Measurements from ENCODE around the gene FOXB2.

Gene FOXB2

GRCh38 chr9:76984486-76984885, 35.0 kb upstream of the FOXB2 start:
- no CpG with 5 or more reads among the region's 4 CpGs for WGBS, 2 donors (ENCODE audit: extremely low coverage in 2 of 2, insufficient read length in 2 of 2, insufficient replicate concordance in 1 of 2)
- H3K9me3 ChIP-seq (replicated peaks in 1 of 2; ENCODE audit: control insufficient read depth in 2 of 2, insufficient read depth in 1 of 2, low read depth in 1 of 2, low read length in 2 of 2) = no peaks in the 10 kb centered on the region
- DNase-seq (ENCODE audit: low spot score) = no peak

GRCh38 chr9:76985581-76985980, 33.9 kb upstream of the FOXB2 start:
- H3K14ac ChIP-seq (ENCODE audit: low read length) = no peak overlapping the region
- H3K4me1 ChIP-seq (ENCODE audit: control insufficient read depth in 2 of 2, insufficient read depth in 1 of 2, low read depth in 1 of 2, low read length in 2 of 2) = no peaks in the 10 kb centered on the region
- H3K27me3 ChIP-seq (ENCODE audit: control insufficient read depth in 3 of 3, insufficient read depth in 3 of 3, low read depth in 1 of 3, low read length in 3 of 3) = no peaks in the 10 kb centered on the region
- no peak overlapping the region for H3K23ac ChIP-seq (ENCODE audit: low read depth, low read length, poor library complexity)
- H3K9ac ChIP-seq (ENCODE audit: low read depth, low read length, poor library complexity) = no peak overlapping the region
- no peak overlapping the region for H2BK12ac ChIP-seq (ENCODE audit: low read length)
- no peaks in the 10 kb centered on the region for H3K79me1 ChIP-seq (ENCODE audit: low read depth, low read length)
- WGBS, 2 donors (ENCODE audit: extremely low coverage in 2 of 2, insufficient read length in 2 of 2, insufficient replicate concordance in 1 of 2) = no CpG with 5 or more reads among the region's 5 CpGs
- H2BK120ac ChIP-seq (ENCODE audit: low read depth, low read length) = no peak overlapping the region
- H2BK15ac ChIP-seq (ENCODE audit: low read length) = no peak overlapping the region
- H3K9me3 ChIP-seq (replicated peaks in 1 of 2; ENCODE audit: control insufficient read depth in 2 of 2, insufficient read depth in 1 of 2, low read depth in 1 of 2, low read length in 2 of 2) = no peaks in the 10 kb centered on the region
- no peak overlapping the region for H2AK5ac ChIP-seq (ENCODE audit: low read depth, low read length)
- no peak overlapping the region for H4K91ac ChIP-seq (ENCODE audit: low read depth, low read length, poor library complexity)
- H3K4me3 ChIP-seq (ENCODE audit: low read length in 2 of 2) = peak overlapping the region in 1 of 2 donors; percentile 42
- H2AFZ ChIP-seq (ENCODE audit: low read length) = no peak overlapping the region
- H4K8ac ChIP-seq (ENCODE audit: low read depth, low read length) = no peak overlapping the region
- H2BK5ac ChIP-seq (ENCODE audit: low read length) = no peak overlapping the region
- no peak overlapping the region for H3K4me2 ChIP-seq (ENCODE audit: insufficient read depth, low read length, poor library complexity, severe bottlenecking)
- no peak overlapping the region for H3K4ac ChIP-seq (ENCODE audit: low read length)
- no peaks in the 10 kb centered on the region for H3K36me3 ChIP-seq (replicated peaks in 1 of 2; ENCODE audit: control insufficient read depth in 2 of 2, insufficient read depth in 2 of 2, low read length in 2 of 2)
- DNase-seq (ENCODE audit: low spot score) = no peak
- H3K27ac ChIP-seq (replicated peaks; ENCODE audit: low read length) = no peak overlapping the region
- no peak overlapping the region for H3K18ac ChIP-seq (ENCODE audit: low read length)

More at GRCh38 chr9:76984486-76984885, 35.0 kb upstream of the FOXB2 start:
- Histone ChIP-seq H2BK12ac (ENCODE audit: low read length) (no peak overlapping the region), H3K79me1 (ENCODE audit: low read depth, low read length) (no peaks in the 10 kb centered on the region), H2BK5ac (ENCODE audit: low read length) (no peak overlapping the region), H3K14ac (ENCODE audit: low read length) (no peak overlapping the region), H3K4me3 (ENCODE audit: low read length in 2 of 2) (no peak overlapping the region), H3K36me3 (replicated peaks in 1 of 2; ENCODE audit: control insufficient read depth in 2 of 2, insufficient read depth in 2 of 2, low read length in 2 of 2) (no peaks in the 10 kb centered on the region), H3K4ac (ENCODE audit: low read length) (no peak overlapping the region), H4K91ac (ENCODE audit: low read depth, low read length, poor library complexity) (no peak overlapping the region), H3K4me2 (ENCODE audit: insufficient read depth, low read length, poor library complexity, severe bottlenecking) (no peak overlapping the region), H2BK120ac (ENCODE audit: low read depth, low read length) (no peak overlapping the region), H3K4me1 (ENCODE audit: control insufficient read depth in 2 of 2, insufficient read depth in 1 of 2, low read depth in 1 of 2, low read length in 2 of 2) (no peaks in the 10 kb centered on the region), H3K18ac (ENCODE audit: low read length) (no peak overlapping the region), H3K23ac (ENCODE audit: low read depth, low read length, poor library complexity) (no peak overlapping the region), H3K9ac (ENCODE audit: low read depth, low read length, poor library complexity) (no peak overlapping the region), H2AFZ (ENCODE audit: low read length) (no peak overlapping the region), H4K8ac (ENCODE audit: low read depth, low read length) (no peak overlapping the region), H2AK5ac (ENCODE audit: low read depth, low read length) (no peak overlapping the region), H2BK15ac (ENCODE audit: low read length) (no peak overlapping the region), H3K27ac (replicated peaks; ENCODE audit: low read length) (no peak overlapping the region), H3K27me3 (ENCODE audit: control insufficient read depth in 3 of 3, insufficient read depth in 3 of 3, low read depth in 1 of 3, low read length in 3 of 3) (no peaks in the 10 kb centered on the region)

GRCh38 chr9:76987594-76988200, 31.8 kb upstream of the FOXB2 start:
- H3K4me1 ChIP-seq (ENCODE audit: control insufficient read depth in 2 of 2, insufficient read depth in 1 of 2, low read depth in 1 of 2, low read length in 2 of 2) = no peaks in the 10 kb centered on the region
- no peak overlapping the region for H2AK5ac ChIP-seq (ENCODE audit: low read depth, low read length)
- no peak overlapping the region for H2BK12ac ChIP-seq (ENCODE audit: low read length)
- no peak overlapping the region for H2AFZ ChIP-seq (ENCODE audit: low read length)
- no peaks in the 10 kb centered on the region for H3K27me3 ChIP-seq (ENCODE audit: control insufficient read depth in 3 of 3, insufficient read depth in 3 of 3, low read depth in 1 of 3, low read length in 3 of 3)
- H3K23ac ChIP-seq (ENCODE audit: low read depth, low read length, poor library complexity) = no peak overlapping the region
- no peaks in the 10 kb centered on the region for H3K79me1 ChIP-seq (ENCODE audit: low read depth, low read length)
- H3K36me3 ChIP-seq (replicated peaks in 1 of 2; ENCODE audit: control insufficient read depth in 2 of 2, insufficient read depth in 2 of 2, low read length in 2 of 2) = no peaks in the 10 kb centered on the region
- no peaks in the 10 kb centered on the region for H3K9me3 ChIP-seq (replicated peaks in 1 of 2; ENCODE audit: control insufficient read depth in 2 of 2, insufficient read depth in 1 of 2, low read depth in 1 of 2, low read length in 2 of 2)
- H3K9ac ChIP-seq (ENCODE audit: low read depth, low read length, poor library complexity) = no peak overlapping the region
- no peak for DNase-seq (ENCODE audit: low spot score)
- WGBS, 2 donors (ENCODE audit: extremely low coverage in 2 of 2, insufficient read length in 2 of 2, insufficient replicate concordance in 1 of 2) = no CpG with 5 or more reads among the region's 3 CpGs
- H2BK5ac ChIP-seq (ENCODE audit: low read length) = no peak overlapping the region
- no peak overlapping the region for H3K4me3 ChIP-seq (ENCODE audit: low read length in 2 of 2)
- no peak overlapping the region for H3K4ac ChIP-seq (ENCODE audit: low read length)
- no peak overlapping the region for H3K4me2 ChIP-seq (ENCODE audit: insufficient read depth, low read length, poor library complexity, severe bottlenecking)
- no peak overlapping the region for H4K8ac ChIP-seq (ENCODE audit: low read depth, low read length)
- H4K91ac ChIP-seq (ENCODE audit: low read depth, low read length, poor library complexity) = no peak overlapping the region
- no peak overlapping the region for H2BK120ac ChIP-seq (ENCODE audit: low read depth, low read length)
- H3K14ac ChIP-seq (ENCODE audit: low read length) = no peak overlapping the region
- no peak overlapping the region for H3K18ac ChIP-seq (ENCODE audit: low read length)
- no peak overlapping the region for H2BK15ac ChIP-seq (ENCODE audit: low read length)
- H3K27ac ChIP-seq (replicated peaks; ENCODE audit: low read length) = no peak overlapping the region

GRCh38 chr9:76988941-76989340, 30.5 kb upstream of the FOXB2 start:
- no peak overlapping the region for H3K4me2 ChIP-seq (ENCODE audit: insufficient read depth, low read length, poor library complexity, severe bottlenecking)
- no peak overlapping the region for H3K14ac ChIP-seq (ENCODE audit: low read length)
- no peak overlapping the region for H4K8ac ChIP-seq (ENCODE audit: low read depth, low read length)
- no peak overlapping the region for H4K91ac ChIP-seq (ENCODE audit: low read depth, low read length, poor library complexity)
- no peak overlapping the region for H3K27ac ChIP-seq (replicated peaks; ENCODE audit: low read length)
- no peak overlapping the region for H2BK12ac ChIP-seq (ENCODE audit: low read length)
- H3K23ac ChIP-seq (ENCODE audit: low read depth, low read length, poor library complexity) = no peak overlapping the region
- H3K4me3 ChIP-seq (ENCODE audit: low read length in 2 of 2) = no peak overlapping the region
- no peaks in the 10 kb centered on the region for H3K27me3 ChIP-seq (ENCODE audit: control insufficient read depth in 3 of 3, insufficient read depth in 3 of 3, low read depth in 1 of 3, low read length in 3 of 3)
- H3K4ac ChIP-seq (ENCODE audit: low read length) = no peak overlapping the region
- no peak overlapping the region for H3K9ac ChIP-seq (ENCODE audit: low read depth, low read length, poor library complexity)
- no peaks in the 10 kb centered on the region for H3K36me3 ChIP-seq (replicated peaks in 1 of 2; ENCODE audit: control insufficient read depth in 2 of 2, insufficient read depth in 2 of 2, low read length in 2 of 2)
- no peak overlapping the region for H2BK5ac ChIP-seq (ENCODE audit: low read length)
- H3K18ac ChIP-seq (ENCODE audit: low read length) = no peak overlapping the region
- H2AK5ac ChIP-seq (ENCODE audit: low read depth, low read length) = no peak overlapping the region
- no peaks in the 10 kb centered on the region for H3K4me1 ChIP-seq (ENCODE audit: control insufficient read depth in 2 of 2, insufficient read depth in 1 of 2, low read depth in 1 of 2, low read length in 2 of 2)
- no peaks in the 10 kb centered on the region for H3K9me3 ChIP-seq (replicated peaks in 1 of 2; ENCODE audit: control insufficient read depth in 2 of 2, insufficient read depth in 1 of 2, low read depth in 1 of 2, low read length in 2 of 2)
- no peaks in the 10 kb centered on the region for H3K79me1 ChIP-seq (ENCODE audit: low read depth, low read length)
- H2AFZ ChIP-seq (ENCODE audit: low read length) = no peak overlapping the region
- no peak overlapping the region for H2BK15ac ChIP-seq (ENCODE audit: low read length)
- WGBS, 2 donors (ENCODE audit: extremely low coverage in 2 of 2, insufficient read length in 2 of 2, insufficient replicate concordance in 1 of 2) = no CpG with 5 or more reads among the region's 2 CpGs
- no peak overlapping the region for H2BK120ac ChIP-seq (ENCODE audit: low read depth, low read length)
- DNase-seq (ENCODE audit: low spot score) = no peak

Data from neuronal stem cell (in vitro differentiated cells).